Measurements from ENCODE around the gene ASPA.
"Not testable (repeated sequence)": the region's sequence is repeated elsewhere in the genome, so short reads cannot be mapped to it uniquely, and the experiment has no call there.

ASPA gene

GRCh38 chr17:3510090-3510489, 34.3 kb downstream of the ASPA start:
- DNase-seq, result no peak

GRCh38 chr17:3511852-3512504, 36.2 kb downstream of the ASPA start:
- DNase-seq, result no peak

GRCh38 chr17:3512505-3513171, 36.8 kb downstream of the ASPA start:
- DNase-seq, result no peak

GRCh38 chr17:3513305-3514035, 37.7 kb downstream of the ASPA start:
- DNase-seq, result no peak

- DNase-seq, result not testable (repeated sequence)
These were observed 38.4 kb downstream of the ASPA start for GRCh38 chr17:3514167-3514566.

- no peak for DNase-seq
These were observed 39.1 kb downstream of the ASPA start for GRCh38 chr17:3514873-3515272.

GRCh38 chr17:3519472-3519871, 43.7 kb downstream of the ASPA start:
- DNase-seq, result not testable (repeated sequence)

GRCh38 chr17:3524024-3524423, 48.2 kb downstream of the ASPA start:
- no peak for DNase-seq

- DNase-seq, result no peak
These were observed 50.7 kb downstream of the ASPA start for GRCh38 chr17:3526491-3526890.

- DNase-seq, result no peak
These were observed 51.2 kb downstream of the ASPA start for GRCh38 chr17:3526971-3527370.

GRCh38 chr17:3527468-3527867, 51.7 kb downstream of the ASPA start:
- no peak for DNase-seq

- DNase-seq, result no peak
These were observed 52.1 kb downstream of the ASPA start for GRCh38 chr17:3527896-3528295.

- DNase-seq, result no peak
These were observed 52.6 kb downstream of the ASPA start for GRCh38 chr17:3528403-3528851.

GRCh38 chr17:3528880-3529511, 53.2 kb downstream of the ASPA start:
- no peak for DNase-seq

- DNase-seq, result no peak
These were observed 54.3 kb downstream of the ASPA start for GRCh38 chr17:3529817-3530741.

GRCh38 chr17:3531266-3532101, 55.7 kb downstream of the ASPA start:
- DNase-seq, result no peak

GRCh38 chr17:3532106-3532858, 56.5 kb downstream of the ASPA start:
- DNase-seq, result no peak

GRCh38 chr17:3532859-3533142, 57.0 kb downstream of the ASPA start:
- DNase-seq, result no peak

GRCh38 chr17:3533752-3534151, 58.0 kb downstream of the ASPA start:
- no peak for DNase-seq

GRCh38 chr17:3534881-3535252, 59.1 kb downstream of the ASPA start:
- no peak for DNase-seq
